ENCODE results near the gene MACROD1.
"Not testable (repeated sequence)": the region's sequence is repeated elsewhere in the genome, so short reads cannot be mapped to it uniquely, and the experiment has no call there.

The MACROD1 gene

GRCh38 chr11:63985812-63986155, 180.1 kb downstream of the MACROD1 start:
- H3K9me3 ChIP-seq (ENCODE audit: control insufficient read depth in 2 of 2, low read length in 2 of 2) = no peaks in the 10 kb centered on the region
- peak overlapping the region; percentile 73 to 77 for H3K9ac ChIP-seq (ENCODE audit: low read depth in 1 of 2, low read length in 2 of 2)
- H3K27ac ChIP-seq (ENCODE audit: low read depth in 2 of 2, low read length in 2 of 2) = peak overlapping the region; percentile 78 to 83
- H3K27me3 ChIP-seq (ENCODE audit: control insufficient read depth in 2 of 2, insufficient read depth in 2 of 2, low read length in 2 of 2) = no peaks in the 10 kb centered on the region
- H3K36me3 ChIP-seq (ENCODE audit: control insufficient read depth in 2 of 2, insufficient read depth in 2 of 2, low read length in 2 of 2) = peaks cover 7 to 8% of the 10 kb centered on the region in 2 donors
- peak overlapping the region; percentile 87 to 92 for H3K4me3 ChIP-seq (ENCODE audit: low read length in 2 of 2)
- peaks cover 10 to 19% of the 10 kb centered on the region in 2 donors for H3K4me1 ChIP-seq (ENCODE audit: control insufficient read depth in 2 of 2, insufficient read depth in 2 of 2, low read length in 2 of 2)

- Histone ChIP-seq H3K36me3 (ENCODE audit: control insufficient read depth in 2 of 2, insufficient read depth in 2 of 2, low read length in 2 of 2) (peaks cover 0 to 17% of the 10 kb centered on the region in 2 donors), H3K9me3 (ENCODE audit: control insufficient read depth in 2 of 2, low read length in 2 of 2) (no peaks in the 10 kb centered on the region), H3K27me3 (ENCODE audit: control insufficient read depth in 2 of 2, insufficient read depth in 2 of 2, low read length in 2 of 2) (no peaks in the 10 kb centered on the region), H3K4me1 (ENCODE audit: control insufficient read depth in 2 of 2, insufficient read depth in 2 of 2, low read length in 2 of 2) (peaks cover 9 to 10% of the 10 kb centered on the region in 2 donors), H3K4me3 (ENCODE audit: low read length in 2 of 2) (no peak overlapping the region), H3K9ac (ENCODE audit: low read depth in 1 of 2, low read length in 2 of 2) (no peak overlapping the region), H3K27ac (ENCODE audit: low read depth in 2 of 2, low read length in 2 of 2) (no peak overlapping the region)
Observed at GRCh38 chr11:63979426-63979825, 186.5 kb downstream of the MACROD1 start.

- H3K4me1 ChIP-seq (ENCODE audit: control insufficient read depth in 2 of 2, insufficient read depth in 2 of 2, low read length in 2 of 2) = peaks cover 9 to 10% of the 10 kb centered on the region in 2 donors
- peaks cover 0 to 17% of the 10 kb centered on the region in 2 donors for H3K36me3 ChIP-seq (ENCODE audit: control insufficient read depth in 2 of 2, insufficient read depth in 2 of 2, low read length in 2 of 2)
- H3K4me3 ChIP-seq (ENCODE audit: low read length in 2 of 2) = no peak overlapping the region
- H3K9me3 ChIP-seq (ENCODE audit: control insufficient read depth in 2 of 2, low read length in 2 of 2) = no peaks in the 10 kb centered on the region
- no peak overlapping the region for H3K27ac ChIP-seq (ENCODE audit: low read depth in 2 of 2, low read length in 2 of 2)
- H3K9ac ChIP-seq (ENCODE audit: low read depth in 1 of 2, low read length in 2 of 2) = no peak overlapping the region
- no peaks in the 10 kb centered on the region for H3K27me3 ChIP-seq (ENCODE audit: control insufficient read depth in 2 of 2, insufficient read depth in 2 of 2, low read length in 2 of 2)
Observed at GRCh38 chr11:63978551-63979239, 187.2 kb downstream of the MACROD1 start.

- Histone ChIP-seq H3K4me3 (ENCODE audit: low read length in 2 of 2) (peak within 1 kb of the TSS; percentile 94 to 99), H3K9me3 (ENCODE audit: control insufficient read depth in 2 of 2, low read length in 2 of 2) (no peaks in the 10 kb centered on the region), H3K4me1 (ENCODE audit: control insufficient read depth in 2 of 2, insufficient read depth in 2 of 2, low read length in 2 of 2) (peaks cover 9 to 10% of the 10 kb centered on the region in 2 donors), H3K27me3 (ENCODE audit: control insufficient read depth in 2 of 2, insufficient read depth in 2 of 2, low read length in 2 of 2) (no peaks in the 10 kb centered on the region), H3K36me3 (ENCODE audit: control insufficient read depth in 2 of 2, insufficient read depth in 2 of 2, low read length in 2 of 2) (peaks cover 0 to 17% of the 10 kb centered on the region in 2 donors), H3K9ac (ENCODE audit: low read depth in 1 of 2, low read length in 2 of 2) (peak within 1 kb of the TSS; percentile 99 to 100), H3K27ac (ENCODE audit: low read depth in 2 of 2, low read length in 2 of 2) (peak within 1 kb of the TSS; percentile 96 to 99)
Observed at GRCh38 chr11:63974259-63975143, 191.4 kb downstream of the MACROD1 start, which contains the start of gene COX8A. Gene COX8A (plus strand): TSS chr11:63974620. CDS start chr11:63974681, 61 bp downstream.

GRCh38 chr11:63973912-63974258, 192.0 kb downstream of the MACROD1 start:
- H3K4me1 ChIP-seq (ENCODE audit: control insufficient read depth in 2 of 2, insufficient read depth in 2 of 2, low read length in 2 of 2); H3K9me3 ChIP-seq (ENCODE audit: control insufficient read depth in 2 of 2, low read length in 2 of 2); H3K9ac ChIP-seq (ENCODE audit: low read depth in 1 of 2, low read length in 2 of 2); H3K27me3 ChIP-seq (ENCODE audit: control insufficient read depth in 2 of 2, insufficient read depth in 2 of 2, low read length in 2 of 2); H3K27ac ChIP-seq (ENCODE audit: low read depth in 2 of 2, low read length in 2 of 2): not testable (repeated sequence)
- H3K4me3 ChIP-seq (ENCODE audit: low read length in 2 of 2) = peak overlapping the region in 1 of 2 donors; percentile 94
- peaks cover 0 to 13% of the 10 kb centered on the region in 2 donors for H3K36me3 ChIP-seq (ENCODE audit: control insufficient read depth in 2 of 2, insufficient read depth in 2 of 2, low read length in 2 of 2)

- Histone ChIP-seq H3K9ac (ENCODE audit: low read depth in 1 of 2, low read length in 2 of 2) (no peak overlapping the region), H3K4me1 (ENCODE audit: control insufficient read depth in 2 of 2, insufficient read depth in 2 of 2, low read length in 2 of 2) (peaks cover under 1 to 5% of the 10 kb centered on the region in 2 donors), H3K36me3 (ENCODE audit: control insufficient read depth in 2 of 2, insufficient read depth in 2 of 2, low read length in 2 of 2) (no peaks in the 10 kb centered on the region), H3K9me3 (ENCODE audit: control insufficient read depth in 2 of 2, low read length in 2 of 2) (no peaks in the 10 kb centered on the region), H3K27me3 (ENCODE audit: control insufficient read depth in 2 of 2, insufficient read depth in 2 of 2, low read length in 2 of 2) (no peaks in the 10 kb centered on the region), H3K4me3 (ENCODE audit: low read length in 2 of 2) (no peak overlapping the region), H3K27ac (ENCODE audit: low read depth in 2 of 2, low read length in 2 of 2) (no peak overlapping the region)
Observed at GRCh38 chr11:63970902-63971301, 195.0 kb downstream of the MACROD1 start.

GRCh38 chr11:63969461-63969860, 196.5 kb downstream of the MACROD1 start:
- H3K36me3 ChIP-seq (ENCODE audit: control insufficient read depth in 2 of 2, insufficient read depth in 2 of 2, low read length in 2 of 2) = no peaks in the 10 kb centered on the region

GRCh38 chr11:63966444-63966843, 199.5 kb downstream of the MACROD1 start:
- no peak overlapping the region for H3K9ac ChIP-seq (ENCODE audit: low read depth in 1 of 2, low read length in 2 of 2)
- no peaks in the 10 kb centered on the region for H3K27me3 ChIP-seq (ENCODE audit: control insufficient read depth in 2 of 2, insufficient read depth in 2 of 2, low read length in 2 of 2)
- H3K27ac ChIP-seq (ENCODE audit: low read depth in 2 of 2, low read length in 2 of 2) = no peak overlapping the region
- no peak overlapping the region for H3K4me3 ChIP-seq (ENCODE audit: low read length in 2 of 2)
- H3K4me1 ChIP-seq (ENCODE audit: control insufficient read depth in 2 of 2, insufficient read depth in 2 of 2, low read length in 2 of 2) = no peaks in the 10 kb centered on the region
- H3K36me3 ChIP-seq (ENCODE audit: control insufficient read depth in 2 of 2, insufficient read depth in 2 of 2, low read length in 2 of 2) = no peaks in the 10 kb centered on the region
- H3K9me3 ChIP-seq (ENCODE audit: control insufficient read depth in 2 of 2, low read length in 2 of 2) = no peaks in the 10 kb centered on the region

More at GRCh38 chr11:63969461-63969860, 196.5 kb downstream of the MACROD1 start:
- no peaks in the 10 kb centered on the region for H3K9me3 ChIP-seq (ENCODE audit: control insufficient read depth in 2 of 2, low read length in 2 of 2)
- H3K9ac ChIP-seq (ENCODE audit: low read depth in 1 of 2, low read length in 2 of 2) = no peak overlapping the region
- no peaks in the 10 kb centered on the region for H3K27me3 ChIP-seq (ENCODE audit: control insufficient read depth in 2 of 2, insufficient read depth in 2 of 2, low read length in 2 of 2)
- H3K27ac ChIP-seq (ENCODE audit: low read depth in 2 of 2, low read length in 2 of 2) = no peak overlapping the region
- no peak overlapping the region for H3K4me3 ChIP-seq (ENCODE audit: low read length in 2 of 2)
- H3K4me1 ChIP-seq (ENCODE audit: control insufficient read depth in 2 of 2, insufficient read depth in 2 of 2, low read length in 2 of 2) = no peaks in the 10 kb centered on the region

GRCh38 chr11:63963895-63964294, 202.0 kb downstream of the MACROD1 start:
- not testable (repeated sequence) for H3K9me3 ChIP-seq (ENCODE audit: control insufficient read depth in 2 of 2, low read length in 2 of 2)

More at GRCh38 chr11:63963895-63964294, 202.0 kb downstream of the MACROD1 start:
- not testable (repeated sequence) for H3K36me3 ChIP-seq (ENCODE audit: control insufficient read depth in 2 of 2, insufficient read depth in 2 of 2, low read length in 2 of 2); H3K27me3 ChIP-seq (ENCODE audit: control insufficient read depth in 2 of 2, insufficient read depth in 2 of 2, low read length in 2 of 2); H3K4me3 ChIP-seq (ENCODE audit: low read length in 2 of 2); H3K9ac ChIP-seq (ENCODE audit: low read depth in 1 of 2, low read length in 2 of 2); H3K4me1 ChIP-seq (ENCODE audit: control insufficient read depth in 2 of 2, insufficient read depth in 2 of 2, low read length in 2 of 2); H3K27ac ChIP-seq (ENCODE audit: low read depth in 2 of 2, low read length in 2 of 2)

Measured in mucosa of rectum (tissue), 2 donors.